ENCODE results near the gene WBP2.

The WBP2 gene

GRCh38 chr17:75827308-75828075 lies 27.6 kb downstream of the WBP2 start:
- DNase-seq (ENCODE audit: low read depth), result peak; percentile 56

DNA sequence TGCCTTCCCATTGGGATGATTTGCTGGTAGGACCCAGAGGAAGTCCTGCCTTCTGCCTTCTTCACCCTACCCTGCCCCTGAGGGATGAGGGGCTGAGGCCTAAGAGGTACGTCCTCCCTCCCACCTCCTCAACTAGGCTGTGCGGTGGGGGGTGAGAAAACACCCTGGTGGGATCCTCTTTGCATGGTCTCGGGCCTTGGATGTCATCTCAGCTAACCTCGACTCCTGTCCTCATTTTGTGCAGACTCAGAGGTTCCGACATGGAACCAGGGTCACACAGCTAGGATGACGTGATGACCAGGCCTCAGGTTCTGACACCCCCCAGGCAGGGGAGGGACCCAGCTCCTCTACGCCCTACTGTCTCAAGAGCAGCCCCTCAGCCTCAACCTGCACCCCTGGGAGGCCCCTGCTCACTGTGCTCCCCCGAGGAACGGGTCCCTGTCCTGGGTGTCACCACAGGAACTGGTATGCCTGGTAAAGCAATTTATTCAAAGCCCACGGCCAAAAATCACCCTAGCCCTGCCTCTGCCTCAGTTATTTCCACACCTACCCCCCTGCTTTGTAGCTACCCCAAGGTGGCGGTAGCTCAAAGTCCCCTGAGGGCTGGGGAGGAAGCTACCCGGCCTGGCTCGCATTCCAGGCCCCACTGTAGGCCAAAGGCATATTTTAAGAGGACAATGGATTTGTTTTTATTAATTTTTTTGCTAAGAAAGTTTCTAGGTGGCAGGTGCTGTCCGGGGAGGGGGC lies 28.4 kb downstream of the WBP2 start:
- no peak for DNase-seq (ENCODE audit: low read depth)

- no peak for DNase-seq (ENCODE audit: low read depth)
Observed at GRCh38 chr17:75825748-75826370, 29.3 kb downstream of the WBP2 start.

DNA sequence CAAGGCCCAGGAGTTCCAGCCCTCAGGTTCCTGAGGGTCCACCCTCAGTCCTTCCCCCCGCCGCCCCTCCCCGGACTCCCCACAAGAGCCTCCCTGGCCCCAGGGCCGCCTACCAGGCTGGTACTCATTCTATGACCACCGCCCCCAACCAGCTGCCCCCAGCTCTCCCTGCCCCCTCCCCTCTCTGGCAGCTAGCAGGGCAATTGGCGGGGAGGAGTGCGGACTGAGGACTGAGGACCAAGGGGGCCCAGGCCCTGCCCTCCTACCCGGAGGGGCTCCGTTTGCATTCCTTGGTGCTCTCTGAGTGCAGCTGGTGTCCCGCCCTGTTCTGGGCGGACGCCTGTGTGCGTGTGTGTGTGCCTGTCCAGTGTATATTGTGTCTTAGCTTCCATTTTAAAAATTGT lies 30.0 kb downstream of the WBP2 start:
- DNase-seq (ENCODE audit: low read depth), result no peak

GRCh38 chr17:75824666-75825065 lies 30.5 kb downstream of the WBP2 start:
- DNase-seq (ENCODE audit: low read depth), result no peak

DNA sequence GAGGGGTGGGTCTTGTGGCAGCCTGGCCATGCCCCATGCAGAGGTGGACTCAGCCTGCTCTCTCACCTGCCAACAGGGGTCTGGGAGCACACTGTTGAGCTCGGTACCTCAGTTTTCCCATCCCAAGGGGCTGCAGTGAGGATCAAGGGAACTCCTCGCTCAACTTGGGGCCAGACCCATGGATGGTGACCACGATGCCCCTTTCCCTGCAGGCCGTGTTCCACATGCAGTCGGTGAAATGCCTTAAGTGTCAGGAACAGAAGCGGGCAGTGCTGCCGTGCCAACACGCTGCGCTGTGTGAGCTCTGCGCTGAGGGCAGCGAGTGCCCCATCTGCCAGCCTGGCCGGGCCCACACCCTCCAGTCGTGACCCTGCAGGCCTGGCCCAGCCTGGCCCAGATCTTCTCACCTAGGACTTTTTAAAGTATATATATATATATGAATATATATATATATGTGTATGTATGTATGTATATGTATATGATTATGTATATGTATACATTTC lies 31.0 kb downstream of the WBP2 start:
- DNase-seq (ENCODE audit: low read depth), result no peak

DNA sequence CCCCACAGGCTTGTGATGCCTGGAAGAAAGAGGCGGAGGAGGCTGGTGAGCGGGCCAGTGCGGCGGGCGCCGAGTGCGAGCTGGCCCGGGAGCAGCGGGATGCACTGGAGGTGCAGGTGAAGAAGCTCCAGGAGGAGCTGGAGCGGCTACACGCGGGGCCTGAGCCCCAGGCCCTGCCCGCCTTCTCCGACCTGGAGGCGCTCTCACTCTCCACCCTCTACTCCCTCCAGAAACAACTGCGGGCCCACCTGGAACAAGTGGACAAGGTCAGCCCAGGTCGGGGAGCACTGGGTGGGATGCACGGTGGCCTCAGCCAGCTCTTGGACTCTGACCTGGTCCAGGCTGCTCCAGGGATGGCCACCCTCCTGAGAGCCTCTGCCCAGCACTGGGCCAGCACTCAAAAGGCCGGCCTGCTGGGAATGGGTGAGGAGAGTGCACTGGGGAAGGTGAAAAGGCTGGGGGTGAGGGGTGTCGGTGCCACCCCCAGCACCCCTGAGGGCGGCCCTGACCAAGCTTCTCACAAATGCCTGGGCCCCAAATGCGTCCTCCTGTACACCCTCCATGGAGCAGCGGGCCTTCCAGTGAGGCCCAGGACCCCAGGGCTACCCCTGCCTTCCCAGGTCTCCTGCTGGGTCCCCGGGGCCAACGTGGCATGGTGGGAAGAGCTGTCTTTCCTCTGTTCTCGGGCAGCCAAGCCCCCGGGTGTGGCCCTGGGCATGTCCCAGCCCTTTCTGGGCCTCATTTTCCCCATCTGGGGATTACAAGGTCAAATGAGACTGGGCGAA lies 31.7 kb downstream of the WBP2 start:
- no peak for DNase-seq (ENCODE audit: low read depth)

DNA sequence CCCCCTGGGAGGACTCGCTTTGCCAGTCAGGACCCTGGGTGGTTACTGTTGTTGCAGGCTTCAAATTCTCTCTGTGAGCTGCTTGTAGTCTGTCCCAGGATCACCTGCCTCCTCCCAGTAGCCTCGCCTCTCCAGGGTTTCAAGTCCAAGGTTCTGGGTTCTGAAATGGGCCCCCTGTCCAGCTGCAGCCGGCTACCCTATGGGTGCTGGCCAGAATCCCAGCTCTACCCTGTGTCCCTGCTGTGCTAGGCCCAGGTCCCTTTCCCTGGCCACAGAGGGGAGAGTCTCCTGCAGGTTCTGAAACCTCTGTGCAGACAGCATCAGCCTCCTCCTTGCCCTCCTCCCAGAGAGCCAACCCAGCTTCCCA lies 32.4 kb downstream of the WBP2 start:
- DNase-seq (ENCODE audit: low read depth), result no peak

DNA sequence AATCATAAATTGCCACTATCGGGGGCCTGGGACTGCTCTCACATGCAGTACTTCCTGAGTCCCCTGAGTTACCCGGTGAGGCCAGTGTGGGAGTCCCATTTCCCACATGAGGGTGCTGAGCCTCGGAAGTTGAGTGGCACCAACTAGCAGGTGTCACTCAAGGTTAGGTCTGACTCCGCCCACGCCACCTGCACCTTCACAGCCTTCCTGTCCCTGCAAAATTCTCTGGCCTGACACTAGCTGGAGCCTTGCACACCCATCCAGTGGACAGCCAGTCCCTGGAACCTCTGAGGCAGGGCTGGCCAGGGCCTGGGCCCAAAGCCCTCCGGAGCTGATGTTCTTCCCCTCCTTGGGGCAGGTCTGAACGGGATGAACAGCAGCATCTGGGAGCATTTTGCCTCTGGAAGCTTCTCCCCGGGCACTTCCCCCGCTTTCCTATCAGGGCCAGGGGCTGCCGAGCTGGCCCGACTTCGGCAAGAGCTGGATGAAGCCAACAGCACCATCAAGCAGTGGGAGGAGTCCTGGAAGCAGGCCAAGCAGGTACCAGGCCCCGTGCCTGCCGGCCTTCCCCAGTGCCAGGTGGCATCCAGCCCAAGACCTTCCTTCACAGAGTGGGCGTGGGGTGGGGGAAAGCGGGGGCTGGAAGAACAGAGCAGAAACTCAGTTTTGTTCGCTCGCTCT lies 32.9 kb downstream of the WBP2 start:
- peak; percentile 12 for DNase-seq (ENCODE audit: low read depth)

DNA sequence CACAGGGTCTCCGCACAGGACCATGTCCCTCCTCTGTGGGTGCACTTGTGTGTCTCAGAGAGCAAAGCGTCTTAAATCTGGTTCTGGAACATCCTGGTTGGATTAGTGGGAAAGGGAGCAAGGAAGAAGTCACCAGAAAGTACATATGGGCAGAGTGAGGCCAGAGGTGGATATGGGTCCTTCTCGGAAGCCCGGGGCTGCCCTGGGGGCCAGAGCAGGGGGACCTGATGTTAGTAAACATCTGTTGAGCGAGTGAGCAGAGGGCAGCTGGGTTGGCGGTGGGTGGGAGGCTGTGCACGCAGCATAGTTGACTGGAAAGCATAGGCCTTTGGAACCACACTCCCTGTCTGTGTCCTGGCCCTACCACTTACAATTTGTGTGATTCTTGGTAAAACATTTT lies 33.6 kb downstream of the WBP2 start:
- no peak for DNase-seq (ENCODE audit: low read depth)

DNA sequence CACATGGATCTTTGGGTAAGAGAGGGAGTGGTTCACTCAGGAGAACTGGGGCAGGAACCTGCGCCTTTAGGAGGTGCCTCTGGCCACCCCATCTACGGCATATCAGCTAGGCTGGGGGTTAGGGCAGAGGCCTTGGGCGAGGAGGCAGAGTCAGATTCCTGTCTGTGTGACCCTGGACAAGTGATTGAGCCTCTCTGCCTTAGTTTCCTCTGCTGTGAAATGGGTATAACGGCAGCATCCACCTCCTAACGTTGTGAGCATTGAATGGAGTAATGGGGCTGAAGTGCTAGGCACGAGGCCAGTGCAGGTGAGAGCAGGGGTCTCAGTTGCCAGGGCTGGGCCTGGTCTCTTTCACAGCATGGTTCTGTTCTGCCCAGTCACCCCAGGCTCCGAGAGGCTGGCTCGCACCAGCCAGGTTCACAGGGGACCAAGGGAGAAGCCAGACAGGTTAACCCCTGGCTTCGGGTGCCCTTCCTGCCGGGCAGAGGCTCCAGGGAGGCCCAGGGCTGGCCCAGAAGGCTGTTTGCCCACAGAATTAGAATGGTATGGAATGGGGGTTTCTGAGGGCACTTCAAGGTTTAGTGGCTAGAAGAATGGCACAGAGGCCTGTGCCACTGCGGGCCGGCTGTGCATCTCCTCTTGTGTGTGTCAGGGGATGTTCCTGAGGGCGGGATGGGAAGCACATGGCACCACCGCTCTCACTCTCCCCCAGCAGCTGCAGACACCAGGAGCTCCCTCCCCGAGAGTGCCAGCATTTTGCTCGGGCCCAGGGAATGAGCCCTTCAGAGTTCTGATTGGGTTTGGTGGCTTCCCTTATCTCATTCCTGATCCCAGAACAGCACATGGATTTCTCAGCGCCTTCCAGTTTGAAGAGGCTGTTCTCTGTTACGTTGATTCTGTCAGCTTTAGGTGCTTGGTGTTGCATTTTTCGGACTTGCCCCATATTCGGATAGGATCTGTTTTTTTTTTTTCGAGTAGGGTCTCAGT lies 34.7 kb downstream of the WBP2 start:
- DNase-seq (ENCODE audit: low read depth), result no peak

GRCh38 chr17:75819678-75820077 lies 35.5 kb downstream of the WBP2 start:
- DNase-seq (ENCODE audit: low read depth), result no peak

- no peak for DNase-seq (ENCODE audit: low read depth)
Observed at GRCh38 chr17:75819116-75819515, 36.0 kb downstream of the WBP2 start.

DNA sequence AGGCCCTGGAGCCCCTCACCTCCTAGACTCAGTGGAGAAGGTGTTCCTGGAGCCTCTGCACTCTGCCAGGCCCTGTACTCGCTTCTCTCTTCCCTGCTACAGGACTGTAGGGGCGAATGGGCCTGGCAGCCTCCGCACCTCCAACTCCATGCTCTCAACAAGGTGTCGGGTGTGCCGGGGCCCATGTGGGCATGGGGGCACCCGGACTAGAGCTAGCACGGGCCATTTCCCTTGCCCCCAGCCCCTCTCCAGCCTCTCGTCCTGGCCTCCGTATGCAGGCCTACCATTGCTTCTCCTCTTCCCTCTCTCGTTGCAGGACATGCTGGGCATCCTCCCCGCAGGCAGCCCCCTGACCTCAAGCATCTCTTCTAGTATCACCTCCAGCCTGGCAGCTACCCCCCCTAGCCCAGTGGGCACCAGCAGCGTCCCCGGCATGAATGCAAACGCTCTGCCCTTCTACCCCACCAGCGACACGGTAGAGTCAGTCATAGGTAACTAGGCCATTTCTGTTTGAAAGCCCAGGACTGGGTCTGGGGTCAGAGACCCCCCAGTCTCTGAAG lies 36.7 kb downstream of the WBP2 start:
- DNase-seq (ENCODE audit: low read depth), result no peak

GRCh38 chr17:75817571-75817970 lies 37.6 kb downstream of the WBP2 start:
- no peak for DNase-seq (ENCODE audit: low read depth)

GRCh38 chr17:75816693-75817092 lies 38.4 kb downstream of the WBP2 start:
- DNase-seq (ENCODE audit: low read depth), result no peak

GRCh38 chr17:75815399-75815798 lies 39.7 kb downstream of the WBP2 start:
- DNase-seq (ENCODE audit: low read depth), result no peak

DNA sequence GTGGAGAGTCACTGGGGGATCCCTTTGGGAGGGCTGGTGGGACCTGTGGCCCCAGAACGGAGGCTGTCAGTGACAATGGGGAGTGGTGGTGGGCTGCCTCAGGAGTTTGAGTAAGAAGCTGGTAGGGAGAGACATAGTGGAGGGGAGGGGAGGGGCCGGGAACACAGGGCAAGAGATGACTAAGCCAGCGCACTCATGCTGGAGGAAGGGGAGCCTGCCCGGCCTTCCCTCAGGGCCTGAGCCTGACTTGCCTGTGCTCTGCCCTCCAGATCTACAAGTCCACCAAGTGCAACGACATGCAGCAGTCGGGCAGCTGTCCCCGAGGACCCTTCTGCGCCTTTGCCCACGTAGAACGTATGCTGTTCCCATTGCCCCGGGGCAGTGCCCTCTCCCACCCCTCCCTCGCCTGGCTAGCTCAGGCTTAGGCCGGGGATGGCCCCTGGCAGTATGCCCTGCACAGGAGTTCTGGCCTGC lies 40.2 kb downstream of the WBP2 start:
- DNase-seq (ENCODE audit: low read depth), result no peak

DNA sequence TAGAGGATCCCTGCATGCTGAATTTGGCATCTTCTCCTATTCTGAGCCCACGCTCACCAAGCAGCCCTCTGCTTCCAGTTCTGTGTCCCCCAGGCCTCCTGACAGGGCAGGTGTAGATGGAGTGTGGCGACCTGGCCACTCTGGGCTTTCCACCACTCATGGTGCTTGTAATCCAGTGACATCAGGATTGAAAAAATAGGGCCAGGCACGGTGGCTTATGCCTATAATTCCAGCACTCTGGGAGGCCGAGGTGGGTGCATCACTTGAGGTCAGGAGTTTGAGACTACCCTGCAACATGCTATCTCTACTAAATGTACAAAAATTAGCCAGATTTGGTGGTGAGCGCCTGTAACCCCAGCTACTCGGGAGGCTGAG lies 41.1 kb downstream of the WBP2 start:
- DNase-seq (ENCODE audit: low read depth), result no peak
